Sigmoid colon (tissue), 4 donors: ENCODE results near the gene GP1BA.

Experiments
- POLR2A ChIP-seq, 2 donors: fragments of 450-650 bp; IDR thresholded peaks; one replicate each; pipeline ENCODE4 v1.6.1; 2016; ENCODE audit warnings: antibody characterized with exemption in 2 of 2, mild to moderate bottlenecking in 2 of 2, moderate library complexity in 2 of 2
- POLR2AphosphoS5 ChIP-seq, 4 donors: sonication (generic); formaldehyde crosslinking; IDR thresholded peaks; one replicate each; pipeline ENCODE4 v1.6.1; 2017; ENCODE audit warnings: antibody characterized with exemption in 4 of 4
- TF ChIP-seq, protein P1 (sequence below), 4 experiments: fragments of 450-650 bp in 3 of 4; fragments of 200-600 bp in 1 of 4; IDR thresholded peaks; one replicate each; pipeline ENCODE4 v1.5.1; 2016 to 2019; ENCODE audit warnings: antibody characterized with exemption in 4 of 4, mild to moderate bottlenecking in 3 of 4, moderate library complexity in 2 of 4

- TF ChIP-seq, protein P1, sequence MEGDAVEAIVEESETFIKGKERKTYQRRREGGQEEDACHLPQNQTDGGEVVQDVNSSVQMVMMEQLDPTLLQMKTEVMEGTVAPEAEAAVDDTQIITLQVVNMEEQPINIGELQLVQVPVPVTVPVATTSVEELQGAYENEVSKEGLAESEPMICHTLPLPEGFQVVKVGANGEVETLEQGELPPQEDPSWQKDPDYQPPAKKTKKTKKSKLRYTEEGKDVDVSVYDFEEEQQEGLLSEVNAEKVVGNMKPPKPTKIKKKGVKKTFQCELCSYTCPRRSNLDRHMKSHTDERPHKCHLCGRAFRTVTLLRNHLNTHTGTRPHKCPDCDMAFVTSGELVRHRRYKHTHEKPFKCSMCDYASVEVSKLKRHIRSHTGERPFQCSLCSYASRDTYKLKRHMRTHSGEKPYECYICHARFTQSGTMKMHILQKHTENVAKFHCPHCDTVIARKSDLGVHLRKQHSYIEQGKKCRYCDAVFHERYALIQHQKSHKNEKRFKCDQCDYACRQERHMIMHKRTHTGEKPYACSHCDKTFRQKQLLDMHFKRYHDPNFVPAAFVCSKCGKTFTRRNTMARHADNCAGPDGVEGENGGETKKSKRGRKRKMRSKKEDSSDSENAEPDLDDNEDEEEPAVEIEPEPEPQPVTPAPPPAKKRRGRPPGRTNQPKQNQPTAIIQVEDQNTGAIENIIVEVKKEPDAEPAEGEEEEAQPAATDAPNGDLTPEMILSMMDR (IDR thresholded peaks at IDR 0.05) = no peak
- TF ChIP-seq POLR2A (IDR thresholded peaks at IDR 0.05) (no peak), POLR2AphosphoS5 (IDR thresholded peaks at IDR 0.05) (no peak)
These were observed 679 bp downstream of the GP1BA start for GRCh38 chr17:4932756-4933155.
